ENCODE results near the gene AANAT.

AANAT gene
- total RNA-seq = 0 to 0.46 (median 0.04) reads per million in 4 donors

- no peak for DNase-seq
These were observed at the start of gene AANAT for GRCh38 chr17:76467366-76467765. Gene AANAT, plus strand, starts transcription at chr17:76467603. Its CDS starts 1,144 bp downstream, at chr17:76468747.

GRCh38 chr17:76419576-76420260, 47.7 kb upstream of the AANAT start:
- no peak for DNase-seq

GRCh38 chr17:76420356-76421043, 46.9 kb upstream of the AANAT start:
- no peak for DNase-seq

GRCh38 chr17:76421044-76421407, 46.4 kb upstream of the AANAT start:
- no peak for DNase-seq

GRCh38 chr17:76422406-76422805, 45.0 kb upstream of the AANAT start:
- no peak for DNase-seq

GRCh38 chr17:76422860-76423259, 44.5 kb upstream of the AANAT start:
- no peak for DNase-seq

GRCh38 chr17:76426853-76427252, 40.5 kb upstream of the AANAT start:
- DNase-seq = no peak

- DNase-seq = no peak
These were observed 39.7 kb upstream of the AANAT start for GRCh38 chr17:76427501-76428231.

GRCh38 chr17:76428511-76428910, 38.9 kb upstream of the AANAT start:
- no peak for DNase-seq

- DNase-seq = no peak
These were observed 35.9 kb upstream of the AANAT start for GRCh38 chr17:76431509-76431908.

GRCh38 chr17:76432004-76432403, 35.4 kb upstream of the AANAT start:
- no peak for DNase-seq

GRCh38 chr17:76432712-76433336, 34.6 kb upstream of the AANAT start:
- peak in 1 of 5 donors; percentile 15 for DNase-seq

- DNase-seq = no peak
These were observed 33.7 kb upstream of the AANAT start for GRCh38 chr17:76433693-76434092.

- DNase-seq = no peak
These were observed 32.5 kb upstream of the AANAT start for GRCh38 chr17:76434870-76435269.

GRCh38 chr17:76435751-76436150, 31.7 kb upstream of the AANAT start:
- no peak for DNase-seq

GRCh38 chr17:76437467-76438402, 29.7 kb upstream of the AANAT start:
- DNase-seq = no peak

GRCh38 chr17:76438906-76439305, 28.5 kb upstream of the AANAT start:
- no peak for DNase-seq

- DNase-seq = no peak
These were observed 28.0 kb upstream of the AANAT start for GRCh38 chr17:76439314-76439928.

GRCh38 chr17:76440751-76441362, 26.5 kb upstream of the AANAT start:
- no peak for DNase-seq

- no peak for DNase-seq
These were observed 25.6 kb upstream of the AANAT start for GRCh38 chr17:76441686-76442340.
